Measurements from ENCODE around the gene CD2. TPM values are rescaled to one million over a fixed set of nuclear protein-coding genes. Genes with fewer than 3 reads are reported as not detected.

CD2 gene
- total and polyA plus RNA-seq, 2 donors (not counting 3 experiments of a cell fraction or from before 2014, with no cell fraction given): not detected

GRCh38 chr1:116735246-116735645, 19.0 kb upstream of the CD2 start:
- peaks cover 0 to 7% of the 10 kb centered on the region in 2 experiments for H3K27me3 ChIP-seq (ENCODE audit: control insufficient read depth in 2 of 2, insufficient read depth in 2 of 2, low read length in 2 of 2)
- no peaks in the 10 kb centered on the region for H3K36me3 ChIP-seq (ENCODE audit: control insufficient read depth in 2 of 2, extremely low read depth in 1 of 2, insufficient read depth in 2 of 2, low read length in 2 of 2)
- H3K9me3 ChIP-seq (replicated peaks; ENCODE audit: control insufficient read depth, insufficient read depth, low read length): no peaks in the 10 kb centered on the region
- DNase-seq (ENCODE audit: low read depth, low spot score) (no peak), FAIRE-seq (no peak)
- no peaks in the 10 kb centered on the region for H3K9me1 ChIP-seq (replicated peaks; ENCODE audit: control insufficient read depth, extremely low read depth, insufficient read depth, low read length)
- TF ChIP-seq POLR2A (IDR thresholded peaks at IDR 0.05; ENCODE audit: low read depth, low read length) (no peak), POLR2AphosphoS5 (IDR thresholded peaks at IDR 0.05; ENCODE audit: insufficient read depth, low read depth, low read length) (no peak), JUN (IDR thresholded peaks at IDR 0.05; ENCODE audit: borderline replicate concordance, insufficient read depth, insufficient read length, low read depth) (no peak), EZH2 (IDR thresholded peaks at IDR 0.05; ENCODE audit: borderline replicate concordance, low read depth, low read length, severe bottlenecking) (no peak), FOS (IDR thresholded peaks at IDR 0.05; ENCODE audit: borderline replicate concordance, insufficient read depth, low read length) (no peak), GATA2 (IDR thresholded peaks at IDR 0.05; ENCODE audit: insufficient read depth, insufficient read length, low read depth, low read length) (no peak), MYC (IDR thresholded peaks at IDR 0.05; ENCODE audit: low read depth, low read length) (no peak)
- TF ChIP-seq, protein P1, sequence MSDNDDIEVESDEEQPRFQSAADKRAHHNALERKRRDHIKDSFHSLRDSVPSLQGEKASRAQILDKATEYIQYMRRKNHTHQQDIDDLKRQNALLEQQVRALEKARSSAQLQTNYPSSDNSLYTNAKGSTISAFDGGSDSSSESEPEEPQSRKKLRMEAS (IDR thresholded peaks at IDR 0.05; ENCODE audit: insufficient read depth, insufficient read length): no peak
- TF ChIP-seq, protein P2, sequence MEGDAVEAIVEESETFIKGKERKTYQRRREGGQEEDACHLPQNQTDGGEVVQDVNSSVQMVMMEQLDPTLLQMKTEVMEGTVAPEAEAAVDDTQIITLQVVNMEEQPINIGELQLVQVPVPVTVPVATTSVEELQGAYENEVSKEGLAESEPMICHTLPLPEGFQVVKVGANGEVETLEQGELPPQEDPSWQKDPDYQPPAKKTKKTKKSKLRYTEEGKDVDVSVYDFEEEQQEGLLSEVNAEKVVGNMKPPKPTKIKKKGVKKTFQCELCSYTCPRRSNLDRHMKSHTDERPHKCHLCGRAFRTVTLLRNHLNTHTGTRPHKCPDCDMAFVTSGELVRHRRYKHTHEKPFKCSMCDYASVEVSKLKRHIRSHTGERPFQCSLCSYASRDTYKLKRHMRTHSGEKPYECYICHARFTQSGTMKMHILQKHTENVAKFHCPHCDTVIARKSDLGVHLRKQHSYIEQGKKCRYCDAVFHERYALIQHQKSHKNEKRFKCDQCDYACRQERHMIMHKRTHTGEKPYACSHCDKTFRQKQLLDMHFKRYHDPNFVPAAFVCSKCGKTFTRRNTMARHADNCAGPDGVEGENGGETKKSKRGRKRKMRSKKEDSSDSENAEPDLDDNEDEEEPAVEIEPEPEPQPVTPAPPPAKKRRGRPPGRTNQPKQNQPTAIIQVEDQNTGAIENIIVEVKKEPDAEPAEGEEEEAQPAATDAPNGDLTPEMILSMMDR (IDR thresholded peaks at IDR 0.05; ENCODE audit: extremely low read depth in 1 of 2, insufficient read depth in 1 of 2, low read depth in 1 of 2, low read length in 2 of 2): no peak
- H3K4me2 ChIP-seq (ENCODE audit: insufficient read depth, low read length): no peak overlapping the region
- H4K20me1 ChIP-seq (replicated peaks; ENCODE audit: control insufficient read depth, extremely low read depth, insufficient read depth, low read length): no peaks in the 10 kb centered on the region
- intact Hi-C loops (cut with micrococcal nuclease): loop anchor here (5.0 kb wide), 2 partner anchors 163 to 392 kb away; partner anchors contain the start of gene CD58
- BruUV-seq (replicated peaks): no TSS peak
- H3K4me3 ChIP-seq (replicated peaks in 1 of 3; ENCODE audit: insufficient read depth in 1 of 3, low read depth in 1 of 3, low read length in 3 of 3): no peak overlapping the region
- no peaks in the 10 kb centered on the region for H3K79me2 ChIP-seq (ENCODE audit: control insufficient read depth, insufficient read depth, low read length)
- H3K9ac ChIP-seq (replicated peaks; ENCODE audit: extremely low read depth, insufficient read depth, low read length): no peak overlapping the region
- CTCF ChIA-PET: no interaction called here
- POLR2A ChIA-PET: no interaction called here
- no peaks in the 10 kb centered on the region for H3K4me1 ChIP-seq (ENCODE audit: control insufficient read depth, extremely low read depth, insufficient read depth, low read length)
- no peak overlapping the region for H3K27ac ChIP-seq (ENCODE audit: insufficient read depth, low read depth, low read length)
- no peak overlapping the region for H2AFZ ChIP-seq (ENCODE audit: low read depth, low read length)
- dilution Hi-C loops (cut with MboI; ENCODE audit: extremely low pct_ligation_motif_present, low sequenced_read_pairs): no loop called here
